NB4 (cell line): ENCODE results near the gene SRBD1.

Experiments
- CTCF ChIP-seq: IDR thresholded peaks from one replicate; pipeline ENCODE4 v1.5.1; 2012; ENCODE audit warnings: low read depth, low read length
- MAX ChIP-seq: IDR thresholded peaks from 2 replicates; pipeline ENCODE4 v1.6.1; 2011; ENCODE audit warnings: low read depth, low read length
- POLR2A ChIP-seq: IDR thresholded peaks from 2 replicates; pipeline ENCODE4 v1.6.1; 2011; ENCODE audit warnings: mild to moderate bottlenecking; ENCODE audit not compliant: insufficient read length; ENCODE audit errors: extremely low read depth

GRCh38 chr2:45498661-45499550, 112.2 kb downstream of the SRBD1 start:
- TF ChIP-seq CTCF (no peak), POLR2A (no peak), MAX (no peak)
